CD4-positive, alpha-beta T cell treated with Interleukin-17A for 1 hour (primary cell): ENCODE data around the gene RER1.

Source experiments
- DNase-seq: peaks from one replicate; pipeline ENCODE4 v3.0.0-alpha.2; 2020

The RER1 gene

GRCh38 chr1:2354511-2355372 is 36.9 kb upstream of the RER1 start:
- no peak for DNase-seq

GRCh38 chr1:2355373-2356261 is 36.0 kb upstream of the RER1 start:
- no peak for DNase-seq

DNA sequence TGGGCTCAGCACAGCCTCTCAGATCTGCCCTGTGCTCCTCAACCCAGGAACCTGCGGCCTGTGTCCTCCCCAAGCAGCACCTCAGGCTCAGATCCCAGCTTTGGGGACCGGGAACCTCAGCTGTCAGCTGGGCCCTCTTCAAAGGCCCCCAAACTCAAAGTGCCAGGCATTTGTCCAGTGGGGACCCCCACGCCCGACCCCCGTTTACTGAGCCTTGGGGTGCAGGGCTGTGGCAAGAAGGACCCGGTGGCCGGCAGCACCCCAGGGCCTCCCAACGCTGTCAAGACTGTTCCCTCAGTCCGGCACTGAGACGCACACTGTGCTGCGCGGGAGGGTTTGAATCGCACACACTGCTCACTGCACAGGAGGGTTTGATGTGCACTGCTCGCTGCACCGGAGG is 35.2 kb upstream of the RER1 start:
- DNase-seq: no peak

DNA sequence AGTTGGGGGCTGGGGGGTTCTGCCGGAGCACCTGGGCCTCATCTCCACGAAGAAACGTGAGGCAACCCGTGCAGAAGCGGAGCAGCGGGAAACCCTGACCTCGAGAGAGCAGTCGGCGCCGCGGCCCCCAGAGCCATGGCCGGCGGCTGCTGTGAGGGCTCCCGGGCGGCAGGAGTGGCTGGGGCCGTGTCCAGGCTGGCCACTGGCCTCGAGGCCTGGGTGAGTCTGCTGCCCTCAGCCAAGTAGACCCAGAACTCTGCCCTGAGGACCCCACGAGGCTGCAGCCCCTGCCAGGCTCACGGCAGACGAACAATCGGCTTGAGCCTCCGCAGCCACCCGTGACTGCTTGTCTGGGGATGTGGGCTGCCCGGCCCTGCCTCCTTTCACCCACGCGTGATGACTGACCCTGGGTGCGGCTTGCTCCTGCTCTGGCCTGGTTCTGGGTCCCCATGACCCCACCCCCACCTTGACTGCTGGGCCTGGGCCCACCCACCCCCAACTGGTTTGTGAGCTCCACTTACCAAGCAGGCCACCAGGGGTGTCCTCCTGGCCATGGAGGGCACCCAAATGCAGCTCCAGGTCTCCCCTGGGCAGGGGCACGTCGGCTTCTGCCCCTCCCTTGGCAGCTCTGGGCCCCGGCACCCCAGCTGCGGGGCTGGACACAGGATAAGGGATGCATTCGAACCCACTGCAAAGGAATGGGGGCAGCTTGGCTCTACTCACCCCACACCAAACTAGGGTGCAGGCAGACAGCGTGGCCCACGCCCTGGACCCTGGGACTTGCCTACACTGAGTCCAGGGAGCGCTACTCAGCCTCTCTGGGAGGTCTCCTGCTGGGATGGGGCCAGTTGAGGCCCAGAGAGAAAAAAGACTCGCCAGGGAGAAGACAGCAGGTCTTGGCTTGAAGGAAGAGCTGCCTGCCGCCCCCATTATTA is 34.5 kb upstream of the RER1 start:
- DNase-seq: no peak

- no peak for DNase-seq
Observed at GRCh38 chr1:2358072-2358471, 33.6 kb upstream of the RER1 start.

DNA sequence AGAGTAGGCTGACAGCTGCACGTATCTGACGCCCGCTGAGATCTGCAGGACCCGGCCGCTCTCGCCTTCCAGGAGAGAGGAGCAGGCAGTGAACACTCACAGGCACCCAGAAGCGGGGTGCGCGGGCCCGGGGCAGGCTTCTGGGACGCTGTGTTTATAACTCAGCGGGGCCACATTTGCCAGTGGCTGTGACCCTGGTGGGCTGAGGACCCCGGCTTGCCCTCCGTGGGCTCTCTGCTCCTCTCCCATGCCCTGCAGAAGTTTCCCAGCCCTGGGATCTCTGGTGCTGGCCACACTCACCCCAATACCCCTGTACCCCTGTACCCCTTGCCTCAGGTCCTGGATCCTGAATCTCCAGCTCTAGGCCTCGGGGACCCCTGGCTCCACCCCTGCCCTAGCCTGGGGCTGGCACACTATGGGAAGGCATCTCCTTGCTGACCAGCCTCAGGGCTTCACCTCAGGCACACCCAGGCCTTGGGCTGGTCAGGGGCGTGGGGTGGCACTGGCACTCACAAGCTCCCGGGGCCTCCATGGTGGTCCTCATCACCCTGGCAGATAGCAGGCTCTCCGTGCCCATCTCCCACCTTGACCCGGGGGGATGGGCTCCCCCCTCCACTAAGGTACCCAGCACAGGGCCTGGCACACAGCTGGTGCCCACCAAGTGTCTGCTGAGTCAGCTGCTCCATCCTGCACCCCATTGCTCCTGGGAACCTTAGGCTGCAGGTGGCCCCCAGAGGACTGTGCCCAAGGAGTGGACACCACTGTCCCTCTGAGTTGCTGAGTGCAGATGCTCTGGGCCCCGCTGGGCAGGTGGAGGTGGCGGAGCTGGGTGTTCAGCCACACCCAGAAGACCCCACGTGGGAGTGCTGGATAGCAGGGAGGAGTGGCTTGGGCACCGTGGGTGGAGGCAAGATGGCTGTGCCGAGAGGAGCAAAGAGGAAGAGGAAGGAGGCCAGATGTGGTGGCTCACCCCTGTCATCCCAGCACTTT is 32.7 kb upstream of the RER1 start:
- DNase-seq: no peak

DNA sequence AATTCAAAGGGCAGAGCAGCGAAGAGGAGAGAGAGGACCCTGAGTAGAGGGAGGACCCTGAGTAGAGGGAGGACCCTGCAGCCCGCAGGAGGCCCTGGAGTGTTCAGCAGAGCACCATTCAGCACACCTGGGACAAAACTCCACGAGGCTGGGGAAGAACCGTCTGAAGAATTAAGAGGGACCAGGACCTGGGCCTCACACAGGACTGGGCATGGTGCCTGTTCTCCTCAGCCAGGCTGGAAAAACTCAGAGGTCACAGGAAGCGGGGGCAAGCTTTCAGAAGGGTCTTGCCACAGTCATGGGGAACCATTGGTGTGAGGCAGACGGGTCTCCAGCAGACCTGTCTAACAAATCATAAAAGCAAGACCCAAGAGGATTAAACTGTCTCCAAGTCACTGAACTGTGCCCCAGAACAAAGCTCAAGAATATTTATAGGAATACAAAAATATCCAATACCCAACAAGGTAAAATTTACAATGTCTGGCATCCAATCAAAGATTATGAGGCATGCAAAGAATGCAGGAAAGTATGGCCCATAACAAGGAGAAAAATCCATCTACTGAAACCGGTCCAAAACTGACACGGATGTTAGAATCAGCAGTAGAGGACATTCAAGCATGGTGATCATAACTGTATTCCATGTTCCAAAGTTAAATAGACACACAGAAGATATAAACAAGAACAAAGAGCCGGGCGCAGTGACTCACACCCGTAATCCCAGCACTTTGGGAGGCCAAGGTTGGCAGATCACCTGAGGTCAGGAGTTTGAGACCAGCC is 30.9 kb upstream of the RER1 start:
- no peak for DNase-seq

DNA sequence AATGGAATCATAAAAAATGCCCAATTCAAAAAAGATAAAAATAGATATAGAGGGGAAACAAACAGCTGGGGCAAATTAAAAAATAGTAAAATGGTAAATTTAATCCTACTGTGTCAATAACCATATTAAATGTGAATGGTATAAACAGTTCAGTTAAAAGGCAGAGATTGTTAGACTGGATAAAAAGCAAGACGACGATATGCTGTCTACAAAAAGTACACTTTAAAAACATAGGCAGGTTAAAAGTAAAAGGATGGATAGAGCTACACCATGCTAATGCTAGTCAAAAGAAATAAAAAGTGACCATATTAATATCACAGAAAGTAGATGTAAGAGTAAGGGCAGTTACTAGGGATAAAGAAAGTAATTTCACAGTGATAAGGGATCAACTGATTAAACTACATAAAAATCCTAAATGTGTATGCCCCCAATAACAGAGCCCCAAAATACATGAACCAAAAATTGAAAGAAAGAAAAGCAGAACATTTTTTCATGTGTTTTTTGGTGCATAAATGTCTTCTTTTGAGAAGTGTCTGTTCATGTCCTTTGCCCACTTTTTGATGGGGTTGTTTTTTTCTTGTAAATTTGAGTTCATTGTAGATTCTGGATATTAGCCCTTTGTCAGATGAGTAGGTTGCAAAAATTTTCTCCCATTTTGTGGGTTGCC is 27.7 kb upstream of the RER1 start:
- no peak for DNase-seq

- DNase-seq: no peak
Observed at GRCh38 chr1:2368053-2368744, 23.4 kb upstream of the RER1 start.

- no peak for DNase-seq
Observed at GRCh38 chr1:2372551-2373490, 18.8 kb upstream of the RER1 start.

DNA sequence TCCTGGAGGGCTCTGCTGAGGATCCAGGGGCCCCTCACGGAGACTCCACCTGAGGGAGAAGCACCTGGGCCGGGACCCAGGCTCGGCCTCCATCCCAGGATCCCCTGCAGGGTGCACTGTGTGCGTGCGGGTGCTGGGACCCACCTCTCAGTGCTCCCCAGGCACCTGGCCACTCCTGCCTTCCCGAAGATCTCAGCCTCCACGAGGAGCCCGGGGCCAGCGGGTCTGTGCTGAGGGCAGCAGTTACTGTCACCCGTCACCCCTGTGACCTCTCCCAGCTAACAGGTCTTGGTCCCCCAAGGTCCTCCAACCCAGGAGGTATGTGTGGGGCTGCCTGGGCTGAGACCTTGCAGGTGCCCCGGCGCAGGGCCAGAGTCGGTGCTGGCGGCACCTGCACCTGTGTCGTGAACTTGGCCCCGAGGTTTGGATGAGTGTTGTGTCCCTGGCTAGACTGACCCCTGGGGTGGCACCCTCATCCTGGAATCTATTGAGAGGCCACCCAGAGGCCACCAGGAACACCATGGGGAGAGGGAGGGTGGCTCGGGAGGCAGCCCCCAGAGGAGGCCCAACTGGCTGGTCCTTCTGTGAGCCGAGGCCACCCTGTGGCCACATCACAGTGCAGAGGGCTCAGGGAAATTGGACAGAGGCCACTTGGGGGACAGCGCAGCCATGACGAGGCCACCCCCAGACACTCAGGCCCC is 17.9 kb upstream of the RER1 start:
- no peak for DNase-seq

DNA sequence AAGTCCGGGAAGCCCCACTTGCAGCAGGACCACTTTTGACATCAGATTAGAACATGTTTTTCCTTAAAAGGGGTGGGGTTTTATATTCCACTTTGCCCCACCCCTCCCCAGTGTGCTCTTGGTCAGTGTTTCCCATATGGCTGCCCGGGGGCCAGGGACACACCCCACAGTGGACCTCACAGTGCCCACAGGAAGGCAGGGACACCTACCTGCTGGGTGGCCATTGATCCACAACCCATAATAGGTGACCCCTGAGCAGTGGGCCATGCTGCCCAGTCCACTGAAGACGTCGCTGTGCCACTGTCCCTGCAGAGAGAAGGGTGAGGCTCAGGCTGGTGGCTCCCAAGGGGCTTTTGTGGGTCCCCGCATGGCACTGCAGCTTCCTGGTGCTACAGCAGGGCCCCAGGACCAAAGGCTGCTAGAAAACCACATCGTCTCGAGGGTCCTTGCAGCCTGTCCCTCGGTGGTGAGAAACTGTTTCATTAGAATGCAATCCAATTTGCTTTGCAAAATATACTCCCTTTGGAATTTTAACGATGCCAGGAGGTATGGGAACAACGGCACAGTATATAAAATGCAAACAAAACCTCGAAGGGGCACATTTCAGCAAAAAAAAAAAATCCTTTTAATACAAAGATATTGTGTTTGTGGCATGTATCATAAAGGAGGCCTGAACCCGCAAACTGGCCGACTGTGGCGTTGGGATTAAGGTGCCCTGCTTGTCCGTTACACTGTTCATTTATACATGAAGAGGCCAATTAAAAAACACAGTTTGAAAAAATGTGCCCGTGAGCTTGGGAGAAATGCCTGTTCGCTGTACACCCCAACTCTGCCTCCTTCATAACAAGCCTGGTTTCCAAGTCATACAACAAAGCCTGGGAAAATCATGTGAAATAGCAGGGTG is 17.1 kb upstream of the RER1 start:
- DNase-seq: no peak

DNA sequence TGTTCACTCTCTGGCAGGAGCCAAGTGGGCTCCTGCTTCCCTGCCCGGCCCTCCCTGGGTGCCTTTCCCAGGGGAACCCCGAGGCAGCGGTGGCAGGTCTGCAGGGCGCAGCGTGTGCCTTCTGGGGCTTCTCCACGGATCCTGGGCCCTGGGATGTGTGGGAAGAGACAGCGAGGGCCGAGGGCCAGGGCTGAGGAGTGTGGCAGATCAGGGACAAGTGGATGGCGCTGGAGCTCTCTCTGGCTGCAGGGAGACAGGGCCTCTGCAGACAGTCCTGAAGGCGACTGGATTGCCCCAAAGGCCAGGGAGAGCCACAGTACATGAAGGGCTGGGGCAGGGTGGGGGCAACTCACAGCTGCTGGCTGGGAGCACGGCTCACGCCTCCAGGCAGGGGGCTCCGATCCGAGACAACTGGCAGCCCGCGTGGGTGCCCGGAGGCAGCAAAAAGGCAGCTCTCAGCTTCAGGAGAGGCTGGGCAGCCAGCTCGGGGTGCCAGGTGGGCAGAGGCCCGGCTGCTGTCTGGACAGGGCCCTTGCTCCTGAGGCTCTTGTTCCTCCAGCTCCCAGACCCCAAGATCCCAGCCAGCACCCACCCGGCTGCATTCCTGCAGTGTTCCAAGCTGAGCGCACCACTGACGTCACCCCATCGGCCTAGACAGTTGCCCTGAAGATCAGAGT is 16.3 kb upstream of the RER1 start:
- no peak for DNase-seq

DNA sequence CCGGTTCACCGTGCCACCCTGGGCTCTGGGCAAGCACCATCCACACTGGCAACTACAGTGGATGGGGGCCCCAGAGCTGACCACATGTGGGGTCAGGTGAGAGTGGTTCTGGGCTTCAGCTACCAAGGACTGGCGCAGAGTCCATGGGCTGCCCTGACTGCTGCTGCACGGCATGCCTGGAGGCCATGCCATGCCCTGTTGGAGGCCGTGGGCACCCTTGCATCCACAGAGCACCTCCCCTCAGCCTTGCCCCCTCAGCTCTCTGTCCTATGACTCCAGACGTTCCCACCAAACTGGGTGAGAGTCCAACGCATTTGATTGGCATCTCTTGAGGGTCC is 15.7 kb upstream of the RER1 start:
- no peak for DNase-seq

GRCh38 chr1:2376261-2376741 is 15.3 kb upstream of the RER1 start:
- DNase-seq: no peak
